Stimulated activated CD8-positive, alpha-beta memory T cell treated with anti-CD3 and anti-CD28 coated beads, Interleukin-4, amount 100 ng/mL, for 48 hours (primary cell): ENCODE measurements around the gene ITPA.
A peak's percentile ranks its signal among the peaks of the same experiment; 100 is the strongest.

Source experiments
- DNase-seq: peaks from one replicate; pipeline ENCODE4 v3.0.0-alpha.2; 2020

Gene ITPA

DNA sequence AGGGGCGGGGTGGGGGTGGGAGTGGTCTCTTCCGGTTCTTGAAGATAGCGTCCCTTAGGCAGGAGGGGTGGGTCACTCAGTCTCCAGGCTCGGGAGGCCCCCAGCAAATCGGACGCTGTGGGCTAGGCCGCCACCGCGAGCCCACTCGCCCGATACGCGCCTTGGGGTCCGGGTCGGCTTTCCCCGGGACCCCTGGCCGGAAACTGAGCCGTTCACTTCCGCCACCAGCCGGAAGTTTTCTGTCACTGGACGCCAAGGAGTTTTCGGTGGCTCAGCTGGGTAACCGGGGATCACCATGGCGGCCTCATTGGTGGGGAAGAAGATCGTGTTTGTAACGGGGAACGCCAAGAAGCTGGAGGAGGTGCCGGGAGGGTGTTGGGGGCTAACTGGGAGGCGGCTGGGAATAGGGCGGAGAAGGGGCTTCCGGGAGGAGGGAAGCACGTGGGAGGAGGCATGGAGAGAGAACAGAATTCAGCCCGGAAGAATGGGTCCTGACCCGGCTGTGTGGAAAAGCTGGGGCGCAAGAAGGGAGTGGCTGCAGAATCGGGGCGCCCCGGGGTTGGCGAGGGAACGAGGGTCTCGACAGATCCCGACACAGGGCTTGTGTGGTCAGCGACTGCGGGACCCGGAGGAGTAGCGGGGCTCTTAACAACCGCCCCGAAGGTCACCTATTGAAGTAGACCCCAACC, at the start of gene ITPA:
ITPA (plus strand) TSS at position 242 of the 689 bp plus-strand sequence; CDS start at position 296, 54 bp downstream.
- peak; percentile 78 for DNase-seq

DNA sequence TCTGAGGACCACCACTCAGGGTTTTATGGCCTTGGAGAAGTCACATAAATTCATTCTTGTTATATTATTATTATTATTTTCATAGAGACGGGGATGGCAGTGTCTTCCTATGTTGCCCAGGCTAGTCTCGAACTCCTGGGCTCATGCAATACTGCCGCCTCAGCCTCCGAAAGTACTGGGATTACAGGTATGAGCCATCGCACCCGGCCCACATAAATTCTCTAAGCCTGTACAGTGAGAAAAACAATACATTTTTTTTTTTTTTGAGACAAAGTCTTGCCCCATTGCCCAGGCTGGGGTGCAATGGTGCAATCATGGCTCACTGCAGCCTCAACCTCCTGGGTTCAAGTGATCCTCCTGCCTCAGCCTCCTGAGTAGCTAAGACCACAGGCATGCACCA, 48.9 kb upstream of the ITPA start:
- DNase-seq, result no peak

DNA sequence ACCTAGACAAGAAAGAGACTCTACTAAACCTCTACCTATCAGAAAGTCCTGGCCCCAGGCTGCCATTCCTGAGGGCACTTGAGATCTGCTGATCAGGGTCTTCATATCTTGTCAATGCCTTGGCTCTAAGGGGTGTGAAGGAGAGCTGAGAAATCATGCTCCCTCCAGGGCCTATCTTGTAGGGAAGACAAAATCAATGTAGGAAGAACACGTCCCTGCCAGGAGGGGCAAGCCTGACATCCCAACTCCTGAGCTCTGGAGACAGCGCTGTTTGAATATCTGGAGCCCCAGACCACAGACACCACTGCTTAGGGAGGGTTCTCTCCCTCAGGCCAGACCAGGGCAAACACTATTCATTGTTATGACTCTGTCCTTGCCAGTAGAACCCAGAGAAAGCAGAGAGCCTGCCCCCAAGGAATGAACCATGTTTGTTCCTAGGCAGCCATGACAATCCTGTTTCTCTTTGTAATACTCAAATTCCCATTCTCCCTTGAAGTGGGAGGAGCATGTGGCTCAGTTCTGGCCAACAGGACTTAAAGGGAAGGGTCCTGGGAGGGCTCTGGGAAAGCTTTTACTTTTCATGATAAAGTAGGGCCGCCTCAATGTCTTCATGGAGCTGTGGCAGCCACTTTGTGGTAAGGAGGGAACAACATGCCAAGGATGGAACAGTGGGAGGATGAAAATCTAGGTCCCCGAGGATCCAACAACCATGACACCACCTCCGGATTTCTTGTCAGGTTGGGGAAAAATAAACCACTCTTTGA, 47.8 kb upstream of the ITPA start:
- no peak for DNase-seq

DNA sequence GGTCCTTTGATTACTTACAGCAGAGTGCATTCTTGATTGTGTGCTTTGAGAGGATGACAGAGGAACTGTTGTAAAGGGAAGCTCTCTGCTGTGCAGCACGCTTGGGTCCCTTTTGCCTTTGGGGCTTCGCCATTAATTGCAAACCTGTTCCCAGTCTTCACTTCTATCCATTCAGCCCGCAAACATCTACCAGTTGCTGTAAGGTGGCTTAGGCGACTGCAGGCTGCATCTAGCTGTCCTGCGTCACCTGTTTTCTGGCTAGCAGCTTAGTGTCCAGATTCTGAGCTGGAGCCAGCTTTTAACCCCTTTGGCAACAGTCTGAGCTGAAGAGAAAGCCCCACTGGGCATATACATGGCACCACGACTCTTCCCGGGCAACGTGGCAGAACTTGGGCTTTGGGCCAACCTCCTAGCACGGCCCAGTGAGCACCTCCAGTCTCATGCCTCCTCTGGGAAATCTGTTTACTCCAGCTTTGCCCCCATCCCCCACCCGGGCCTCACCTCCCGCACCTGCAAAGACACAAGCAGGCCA, 47.2 kb upstream of the ITPA start:
- no peak for DNase-seq

DNA sequence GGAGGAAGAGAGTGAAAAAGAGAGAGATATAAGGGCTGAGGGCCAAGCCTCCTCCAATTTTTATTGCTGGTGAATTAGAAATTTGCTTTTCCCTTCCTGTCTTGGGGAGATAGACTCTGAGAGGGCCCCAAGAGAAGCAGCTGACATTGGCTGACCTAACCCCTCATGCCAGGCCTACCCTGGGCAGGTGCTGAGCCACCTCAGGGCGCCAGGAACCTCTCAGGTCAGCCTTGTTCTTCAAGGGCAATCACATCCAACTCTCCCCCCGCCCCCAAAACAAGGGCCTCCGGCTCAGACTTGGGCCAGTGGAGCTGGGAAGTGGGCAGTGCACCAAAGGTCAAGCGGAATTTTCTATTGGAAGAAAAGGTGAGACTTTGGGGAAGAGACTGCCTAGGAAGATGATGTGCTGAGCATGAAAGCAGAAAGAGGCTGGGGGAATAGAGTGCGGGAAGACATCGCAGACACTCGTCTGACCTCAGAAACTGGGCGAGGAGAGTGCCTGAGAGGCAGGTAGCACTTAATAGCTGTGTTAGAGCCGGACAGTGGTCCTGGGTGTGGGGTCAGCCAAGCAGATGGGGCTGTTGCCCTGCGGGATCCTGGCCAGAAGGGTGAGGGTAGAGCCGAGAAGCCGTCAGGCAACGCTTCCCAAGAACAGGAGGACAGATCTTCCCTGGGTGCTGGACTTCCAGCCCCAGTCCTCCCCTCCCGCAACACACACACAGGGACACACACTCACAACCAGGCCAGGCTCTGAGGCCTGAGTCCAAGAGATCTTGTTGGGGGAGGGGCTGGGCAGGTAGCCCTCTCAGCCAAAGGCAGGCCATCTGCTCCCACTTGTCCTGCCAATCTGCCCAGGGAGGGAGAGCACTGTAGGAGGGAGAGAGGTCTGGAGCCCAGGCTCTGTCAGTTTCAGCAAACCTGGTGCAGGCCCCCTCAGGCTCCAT, 45.9 kb upstream of the ITPA start:
- no peak for DNase-seq

DNA sequence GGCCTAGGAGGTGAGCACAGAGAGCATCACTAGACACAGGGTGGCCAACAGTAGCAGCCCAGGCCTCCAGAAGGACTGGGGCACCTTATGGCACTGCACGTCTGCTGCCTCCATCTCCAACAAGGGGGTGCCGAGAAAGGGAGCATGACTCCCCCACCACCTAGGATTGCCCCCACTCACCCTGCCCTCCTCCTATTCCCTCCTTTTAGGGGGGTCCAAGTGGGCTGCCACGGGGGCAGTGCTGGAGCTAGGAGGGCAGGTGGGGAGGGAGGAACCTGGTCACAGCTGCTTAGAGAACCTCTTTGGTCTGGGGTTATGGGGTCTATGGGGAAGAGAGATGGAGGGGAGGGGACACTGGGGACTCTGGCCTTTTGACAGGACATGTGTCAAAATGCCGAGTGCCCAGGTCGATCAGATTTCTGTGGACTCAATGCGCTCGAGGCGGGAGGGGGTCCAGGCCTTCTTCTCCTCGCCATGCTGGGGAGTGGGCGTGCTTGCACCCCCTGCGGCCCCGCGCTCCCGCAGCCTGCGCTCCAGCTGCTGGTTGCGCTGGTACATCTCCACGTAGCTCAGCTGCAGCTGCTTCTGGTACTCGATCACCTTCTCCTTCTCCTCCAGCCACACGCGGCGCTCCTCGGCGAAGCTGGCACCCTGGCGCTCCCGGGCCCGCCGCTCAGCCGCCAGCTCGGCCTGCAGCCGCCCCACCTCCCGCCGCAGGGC, 45.1 kb upstream of the ITPA start:
- no peak for DNase-seq

DNA sequence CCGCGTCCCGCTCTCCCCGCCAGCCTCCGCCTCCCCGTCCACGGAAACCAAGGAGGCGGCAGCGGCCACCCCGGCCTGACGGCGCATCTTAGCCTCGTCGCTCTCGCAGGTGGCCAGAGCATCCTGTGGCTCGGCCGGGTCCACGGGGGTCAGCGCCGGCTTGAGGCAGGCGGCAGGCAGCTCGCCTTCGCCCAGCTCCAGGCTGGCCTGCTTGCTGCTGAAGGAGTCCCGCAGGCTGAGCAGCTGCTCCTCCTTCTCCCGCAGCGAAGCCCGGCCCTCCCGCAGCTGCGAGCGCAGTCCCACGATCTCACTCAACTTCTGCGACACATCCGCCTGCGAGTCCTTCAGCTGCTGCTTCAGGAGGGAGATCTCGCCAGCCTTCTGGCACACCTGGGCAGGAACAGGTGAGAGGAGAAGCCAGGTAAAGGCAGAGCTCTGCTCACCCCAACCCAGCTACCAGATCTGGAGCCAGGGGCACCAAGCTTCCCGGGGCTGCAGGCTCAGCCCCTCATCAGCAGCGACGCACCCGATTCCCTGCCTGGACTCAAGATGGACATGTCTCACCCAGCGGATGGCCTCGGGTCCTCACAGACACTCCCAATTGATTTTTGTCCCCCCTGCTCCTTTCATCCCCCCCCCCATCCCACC, 44.4 kb upstream of the ITPA start:
- DNase-seq, result no peak

DNA sequence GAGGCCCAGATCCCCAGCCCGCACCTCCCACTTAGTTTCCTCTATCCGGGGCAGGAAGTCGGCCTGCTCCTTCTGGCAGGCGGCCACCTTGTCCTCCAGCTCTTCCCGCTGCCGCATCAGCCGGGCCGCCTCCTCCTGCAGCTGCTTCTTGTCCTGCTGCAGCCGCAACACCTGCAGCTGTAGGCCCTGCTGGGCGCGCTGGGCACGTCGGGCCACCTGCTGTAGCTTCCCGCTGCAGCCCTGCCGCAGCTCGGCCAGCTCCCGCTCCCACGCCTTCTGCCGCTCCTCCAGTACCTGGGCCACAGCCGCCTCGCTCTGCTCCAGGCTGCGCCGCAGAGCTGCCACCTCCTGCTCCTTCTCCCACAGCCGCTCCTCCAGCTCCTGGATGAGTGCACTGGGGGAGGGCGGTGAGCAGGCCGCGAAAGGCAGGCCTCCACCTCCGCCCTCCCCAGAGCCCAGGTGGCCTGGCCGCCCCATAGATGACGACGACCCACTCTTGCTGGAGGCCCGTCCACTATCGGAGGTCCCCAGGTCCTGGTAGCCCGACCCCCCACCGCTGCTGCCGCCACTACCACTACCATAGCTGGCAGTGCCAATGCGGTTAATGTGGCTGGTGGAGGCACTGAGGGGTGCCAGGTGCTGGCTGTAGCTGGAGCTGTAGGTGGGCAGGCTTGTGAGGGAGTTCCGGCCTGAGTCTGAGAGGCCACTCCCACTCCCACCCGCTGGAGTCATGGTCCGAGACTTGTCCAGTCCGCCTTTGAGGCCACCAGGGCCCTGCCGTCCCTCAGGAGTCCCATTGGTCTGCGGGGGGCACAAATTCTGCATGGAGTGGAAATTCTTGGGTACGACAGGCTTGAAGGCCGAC, 43.6 kb upstream of the ITPA start:
- DNase-seq, result no peak

DNA sequence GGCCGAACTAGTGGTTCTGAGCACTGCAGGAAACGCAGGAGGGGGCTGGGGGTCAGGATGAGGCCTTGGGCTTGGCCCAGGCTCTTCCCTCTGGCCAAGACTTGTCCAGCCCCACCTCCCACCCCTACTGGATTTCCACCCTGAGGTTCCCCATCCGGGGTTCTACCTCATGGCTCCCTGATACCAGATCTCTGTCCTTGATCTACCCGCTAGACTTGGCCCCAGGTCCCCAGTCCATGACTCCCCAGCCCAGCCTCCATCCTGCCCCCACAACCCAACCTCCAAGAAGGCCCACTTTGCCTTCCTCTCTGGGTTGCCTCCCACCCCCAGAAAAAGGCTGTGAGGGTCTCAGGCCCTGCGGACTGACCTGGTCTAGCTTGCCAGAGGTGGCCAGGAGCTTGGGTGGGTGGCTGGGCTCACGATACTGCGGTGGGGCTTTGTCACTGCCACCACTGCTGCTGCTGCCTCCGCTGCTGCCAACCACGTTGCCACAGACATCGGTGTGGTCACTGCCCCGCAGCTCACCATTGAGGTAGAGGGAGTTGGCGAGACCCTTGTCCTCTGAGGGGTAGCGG, 42.9 kb upstream of the ITPA start:
- no peak for DNase-seq

DNA sequence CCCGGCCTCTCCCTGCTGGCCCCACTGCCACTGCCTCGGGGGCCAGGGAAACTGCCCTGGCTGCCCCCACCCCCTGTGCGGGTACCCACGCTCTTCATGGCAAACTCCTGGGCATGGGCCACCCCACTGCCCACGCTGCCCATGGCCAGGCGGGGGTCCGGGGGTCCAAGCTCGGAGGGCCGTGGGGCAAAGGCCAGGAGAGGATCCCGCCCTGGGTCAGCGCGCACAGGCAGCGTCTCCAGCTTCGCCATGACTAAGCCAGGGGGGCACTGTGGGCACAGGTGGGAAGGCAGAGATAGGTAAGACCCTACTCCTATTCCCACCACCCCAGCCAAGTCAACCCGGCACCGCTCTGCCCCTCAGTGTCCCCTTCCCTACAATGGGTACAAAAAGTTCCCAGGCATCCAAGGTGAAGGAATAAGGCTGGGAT, 42.4 kb upstream of the ITPA start:
- no peak for DNase-seq

DNA sequence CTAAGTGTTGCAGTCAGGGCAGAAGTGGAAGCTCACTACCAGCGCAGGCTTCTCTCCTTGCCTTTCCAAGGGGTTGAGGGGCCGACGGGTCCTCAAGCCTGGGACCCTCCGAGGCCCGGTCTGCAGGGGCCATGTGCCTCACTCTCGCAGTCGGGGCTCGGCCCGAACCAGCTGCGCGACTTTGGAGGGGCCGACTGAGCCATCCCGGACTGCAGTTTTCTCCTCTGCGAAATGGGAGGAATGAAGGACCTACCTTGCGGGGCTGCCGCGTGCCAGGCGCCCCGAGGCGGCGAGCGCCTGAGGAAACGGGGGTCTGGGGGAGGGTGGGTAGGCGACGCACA, 41.6 kb upstream of the ITPA start:
- no peak for DNase-seq

DNA sequence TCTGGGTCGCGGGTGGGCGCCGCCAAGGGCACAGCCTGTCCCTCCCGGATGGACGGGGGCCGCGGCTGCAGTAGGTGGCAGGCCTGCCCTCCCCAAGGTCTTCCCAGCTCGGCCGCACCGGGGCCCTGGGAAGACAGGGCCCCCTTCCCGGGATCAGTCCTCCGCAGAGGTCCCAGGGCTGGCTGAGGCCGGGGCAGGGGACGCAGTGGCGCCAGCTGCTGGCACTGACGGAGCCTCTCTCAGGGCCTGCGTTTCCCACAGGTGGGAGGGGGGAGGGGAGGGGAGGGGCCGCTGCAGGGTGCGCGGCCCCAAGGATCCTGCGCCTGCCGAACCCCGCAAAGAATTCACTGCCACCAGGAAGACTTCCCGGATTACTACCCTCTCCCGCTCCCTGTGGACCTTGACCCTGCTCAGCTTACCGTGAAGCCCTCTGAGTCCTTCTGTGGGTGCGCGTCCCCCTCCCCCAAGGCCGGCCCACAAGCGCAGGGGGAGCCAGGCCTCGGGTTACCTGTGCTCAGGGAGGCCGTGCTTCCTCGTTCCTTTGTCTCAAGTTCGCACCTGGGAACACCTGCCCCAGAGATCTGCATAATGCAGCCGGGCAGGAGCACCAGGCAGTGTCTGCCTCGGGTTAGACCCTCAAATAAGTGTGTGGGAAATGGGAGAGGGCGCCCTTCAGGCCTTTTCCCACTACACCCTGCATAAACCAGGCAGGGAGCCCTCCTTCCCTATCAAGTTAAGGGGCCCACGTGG, 41.0 kb upstream of the ITPA start:
- DNase-seq, result no peak

DNA sequence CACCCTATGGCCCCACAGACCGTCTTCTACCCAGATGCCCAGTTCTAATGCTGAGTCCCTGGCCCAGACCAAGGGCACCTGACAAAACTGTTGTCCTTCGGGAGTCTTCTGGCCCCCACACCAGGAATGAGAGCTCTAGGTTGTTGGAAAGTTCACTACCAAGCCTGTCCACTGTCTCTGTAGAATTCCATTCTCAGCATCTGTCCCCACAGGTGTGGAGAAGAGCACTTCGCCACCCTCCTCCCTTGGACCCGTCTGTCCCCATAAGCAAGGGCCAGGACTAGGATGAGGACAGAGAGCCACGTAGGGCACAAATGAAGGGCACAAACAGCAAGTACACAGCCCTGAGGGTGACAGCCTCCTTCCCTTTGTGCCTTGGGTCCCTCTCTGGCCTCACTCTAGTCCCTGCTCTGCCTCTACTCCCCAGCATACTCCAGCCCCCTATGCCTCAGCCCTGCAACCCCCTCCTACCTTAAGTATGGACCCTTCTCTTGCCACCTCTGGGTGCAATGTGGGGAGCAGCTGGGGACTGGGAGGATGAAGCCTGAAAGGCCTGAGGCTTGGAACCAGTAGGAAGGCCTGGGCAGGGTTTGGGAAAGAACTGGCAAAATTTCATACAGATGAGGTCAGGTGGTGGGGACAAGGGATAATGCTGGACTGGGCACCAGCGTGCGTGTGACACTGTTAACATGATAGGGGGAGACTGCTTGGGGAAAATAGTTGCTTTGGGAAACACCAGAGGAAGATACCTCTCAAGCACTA, 40.3 kb upstream of the ITPA start:
- DNase-seq, result no peak

DNA sequence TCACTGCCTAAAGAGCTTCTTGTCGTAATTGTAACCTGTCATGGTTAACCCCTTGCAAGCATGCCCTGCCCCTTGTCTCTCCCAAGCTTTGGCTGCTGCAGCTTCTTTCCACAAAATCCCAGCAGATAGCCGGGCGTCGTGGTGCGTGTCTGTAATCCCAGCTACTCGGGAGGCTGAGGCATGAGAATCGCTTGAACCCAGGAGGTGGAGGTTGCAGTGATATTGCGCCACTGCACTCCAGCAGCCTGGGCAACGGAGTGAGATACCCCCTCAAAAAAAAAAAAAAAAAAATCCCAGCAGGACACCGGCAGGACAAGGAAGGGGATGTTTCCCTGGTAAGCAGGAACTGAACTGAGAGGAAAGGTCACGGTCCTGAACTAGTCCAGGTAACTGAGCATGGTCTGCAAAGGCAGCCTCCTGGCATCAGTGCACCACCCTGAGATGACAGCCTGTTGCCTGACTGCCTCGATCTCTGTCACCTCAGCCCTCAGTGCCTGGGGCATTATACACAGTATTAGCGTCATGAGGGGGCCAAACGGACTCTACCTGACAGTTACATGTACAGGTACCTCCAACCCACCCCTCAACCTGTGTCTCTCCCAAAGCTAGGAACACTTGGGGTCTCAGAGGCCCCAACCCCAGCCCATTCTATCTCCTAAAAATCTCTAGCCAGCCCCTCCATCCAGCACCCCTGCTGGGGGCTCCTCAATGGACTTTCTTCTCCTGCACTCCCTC, 37.7 kb upstream of the ITPA start:
- DNase-seq, result no peak

DNA sequence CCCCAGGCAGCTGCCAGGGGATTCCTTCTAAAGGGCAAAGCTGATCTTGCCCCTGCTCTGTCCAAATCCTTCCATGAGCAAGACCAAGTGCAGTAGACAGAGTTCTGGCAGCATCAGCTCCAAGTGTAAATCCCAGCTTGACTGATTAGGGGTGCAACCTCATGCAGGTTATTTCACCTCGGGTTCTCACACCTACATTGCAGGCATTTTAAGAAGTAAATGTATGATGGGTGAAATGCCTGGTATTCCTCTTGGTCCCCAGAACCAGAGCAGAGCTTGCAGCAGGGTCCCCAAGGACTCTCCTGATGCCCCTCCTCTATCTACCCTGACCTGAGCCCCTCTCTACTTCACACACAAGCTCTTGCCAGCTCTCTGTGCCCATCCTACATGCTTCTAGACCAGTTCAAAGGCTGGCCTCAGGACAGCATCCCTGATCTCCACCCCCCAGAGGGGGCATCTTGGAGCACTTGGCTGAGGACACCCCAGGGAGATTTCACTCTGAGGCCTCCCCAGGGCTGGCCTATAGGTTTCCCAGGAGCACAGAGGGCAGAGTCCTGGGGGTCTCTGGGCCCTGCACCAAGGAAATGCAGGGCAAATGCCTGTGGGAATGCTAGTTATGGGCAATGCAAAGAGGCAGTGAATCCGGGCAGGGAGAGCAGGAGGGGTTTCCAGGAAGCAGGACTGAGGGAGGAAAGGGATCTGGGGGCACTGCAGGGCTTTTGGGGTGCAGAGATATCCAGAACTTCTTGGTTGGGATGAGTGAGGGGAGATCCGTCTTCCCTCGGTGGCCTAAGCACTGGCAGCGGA, 37.0 kb upstream of the ITPA start:
- no peak for DNase-seq

DNA sequence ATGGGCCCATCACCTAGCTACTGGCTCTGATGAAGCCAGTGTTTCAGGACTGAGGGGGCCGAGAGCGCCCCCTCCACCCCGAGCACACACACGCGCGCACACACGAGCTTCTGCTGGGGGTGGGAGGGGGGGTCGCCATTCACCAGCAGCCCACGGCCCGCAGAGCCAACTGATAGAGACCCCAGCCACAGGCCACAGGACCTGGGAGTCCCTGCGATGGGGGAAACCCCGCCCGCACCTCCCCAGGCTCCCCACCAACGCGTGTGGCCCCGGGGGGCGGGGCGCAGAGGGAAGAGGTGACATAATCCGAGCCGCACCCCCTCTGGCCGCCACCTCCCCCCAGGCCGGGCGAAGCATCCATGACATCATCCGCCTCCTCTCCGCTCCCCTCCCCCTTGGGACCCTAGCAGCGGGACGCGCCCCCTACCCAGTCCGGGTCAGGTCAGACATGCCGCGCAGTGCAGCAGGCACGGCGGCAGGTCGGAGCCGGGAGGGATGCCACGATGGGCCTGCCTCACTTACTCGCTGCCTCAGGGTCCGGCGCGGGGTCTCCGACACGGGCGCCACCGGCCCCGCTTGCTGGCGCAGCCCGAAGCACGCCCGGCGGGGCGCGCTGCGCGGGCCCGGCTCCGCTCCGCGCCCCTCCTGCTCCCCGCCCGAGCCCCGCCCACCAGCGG, 36.2 kb upstream of the ITPA start, which contains the start of gene LZTS3:
LZTS3 (minus strand) TSS at position 617 of the 677 bp plus-strand sequence. CDS start 6,386 bp downstream, outside the sequence.
- DNase-seq, result peak; percentile 83
